Superior temporal gyrus (tissue), 1 donor: ENCODE results near the gene GAREM2.

ENCODE experiments used
- DNase-seq: peaks from one replicate; pipeline ENCODE4 v3.0.0-alpha.2; 2016; ENCODE audit errors: extremely low spot score

The GAREM2 gene

DNA sequence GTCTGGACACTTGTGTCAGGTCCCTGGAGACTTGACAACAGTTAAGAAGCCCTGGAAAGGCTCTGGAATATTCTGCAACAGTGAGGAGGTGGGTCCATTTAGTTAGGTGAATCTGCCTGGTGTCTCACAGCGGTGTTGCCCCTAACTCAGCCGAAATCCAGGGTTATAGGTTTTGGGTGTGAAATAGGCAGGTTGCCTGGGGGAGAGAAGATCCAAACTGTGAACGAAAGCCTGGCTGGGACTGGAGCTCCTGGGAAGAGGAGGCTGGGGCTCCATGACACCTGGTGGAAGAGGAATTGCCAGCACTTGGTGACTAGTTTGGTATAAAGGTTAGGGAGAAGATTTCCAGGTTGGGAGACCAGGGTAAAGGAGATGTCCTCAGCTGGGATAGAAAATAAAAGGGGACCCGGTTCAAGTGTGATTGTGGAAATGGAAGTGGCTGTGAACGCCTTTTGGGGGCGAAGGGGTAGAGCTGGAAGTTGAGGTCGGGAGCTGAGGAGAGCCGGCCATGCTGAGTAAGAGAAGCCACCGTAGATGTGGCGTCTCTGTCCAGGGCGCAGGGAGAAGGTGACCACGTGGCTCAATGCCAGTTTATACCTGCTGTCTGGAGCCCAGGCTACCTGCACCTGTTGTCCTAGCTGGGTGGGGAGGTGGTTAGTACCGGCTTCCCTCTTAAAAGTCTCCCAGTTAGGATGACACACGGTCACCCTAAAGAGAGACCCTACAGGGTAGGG is 3.0 kb upstream of the GAREM2 start:
- no peak for DNase-seq

DNA sequence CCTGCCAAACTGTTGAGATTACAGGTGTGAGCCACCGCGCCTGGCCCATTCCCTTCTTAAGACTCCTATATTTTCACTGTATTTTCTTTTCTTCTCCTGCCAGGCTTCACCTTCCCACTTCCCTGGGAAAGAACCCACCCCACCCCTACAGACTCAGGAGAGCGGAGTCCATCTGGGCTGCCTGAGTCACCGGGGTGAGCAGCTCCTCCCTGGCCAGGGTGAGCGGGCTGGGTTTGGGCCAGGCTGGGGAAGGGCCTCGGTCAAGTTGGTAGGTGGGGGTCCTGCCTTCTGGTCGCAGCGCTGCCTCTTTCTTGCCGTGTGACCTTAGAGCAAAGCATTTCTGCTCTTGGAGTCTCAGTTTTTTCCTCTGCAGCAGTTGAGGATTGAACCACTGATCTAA is 2.1 kb upstream of the GAREM2 start:
- no peak for DNase-seq

DNA sequence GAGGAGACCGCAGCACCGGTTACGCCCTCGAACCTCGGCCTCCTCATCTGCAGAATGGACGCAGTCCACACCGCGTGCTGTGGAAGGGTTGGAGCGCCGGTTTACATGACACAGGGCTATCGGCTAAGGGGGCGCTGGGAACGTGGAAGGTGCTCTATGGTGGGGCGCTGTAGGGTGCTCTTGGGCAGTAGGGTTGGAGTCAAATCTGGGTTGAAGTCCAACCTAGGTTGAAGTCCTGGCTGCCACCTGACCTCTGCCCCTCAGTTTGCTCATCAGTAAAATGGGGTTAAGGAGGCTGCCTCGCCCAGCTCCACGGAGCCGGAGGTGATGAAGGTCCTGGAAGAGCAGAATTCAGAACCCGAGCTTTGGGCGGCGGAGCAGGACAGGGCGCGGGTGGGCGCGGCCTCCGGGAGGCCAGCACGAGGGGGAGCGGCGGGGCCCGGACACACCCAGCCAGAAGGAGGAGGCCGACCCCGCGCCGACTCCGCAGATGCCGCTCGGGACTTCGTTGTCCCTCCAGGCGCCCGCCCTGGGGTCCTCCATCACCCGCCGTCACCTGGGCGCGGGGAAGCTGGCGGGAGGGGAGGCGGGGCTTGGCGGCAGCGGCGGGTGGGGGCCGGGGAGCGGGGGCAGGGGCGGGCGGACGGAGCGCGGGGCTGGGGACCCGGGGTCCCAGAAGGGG is 558 bp upstream of the GAREM2 start:
- DNase-seq: no peak

DNA sequence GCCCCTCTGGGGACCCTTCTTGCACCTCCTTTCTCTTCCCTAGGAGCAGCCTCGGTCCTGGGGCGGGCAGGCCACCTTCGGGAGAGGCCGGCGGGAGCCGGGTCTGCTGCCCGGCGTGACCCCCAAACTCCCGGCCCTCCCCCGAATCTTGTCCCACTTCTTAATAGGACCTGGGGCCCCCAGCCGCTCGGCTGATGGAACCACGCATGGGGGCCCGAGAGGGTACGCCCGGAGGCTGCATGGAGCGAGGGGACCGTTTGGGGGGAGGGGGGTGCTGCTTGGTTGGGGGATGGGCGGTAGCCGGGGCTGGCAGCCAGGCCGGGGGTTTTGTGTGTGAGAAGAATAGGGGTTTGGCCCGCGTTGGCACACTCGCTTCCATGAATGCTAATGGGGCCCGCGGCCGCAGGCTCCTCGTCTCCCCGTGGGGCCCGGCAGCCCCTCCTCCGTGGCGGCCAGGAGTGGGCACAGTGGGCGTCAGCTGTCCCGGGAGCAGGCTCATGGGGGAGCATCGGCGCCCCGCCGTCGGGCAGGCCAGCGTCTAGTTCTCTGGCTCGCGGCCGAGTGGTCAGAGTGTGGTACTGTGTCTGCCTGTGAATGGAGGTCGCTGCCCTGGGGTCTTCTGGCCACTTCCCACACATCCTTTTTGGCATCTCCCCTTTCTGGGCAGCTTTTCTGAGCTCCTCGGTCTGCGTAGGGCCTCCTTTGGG is 1.0 kb downstream of the GAREM2 start:
- no peak for DNase-seq

DNA sequence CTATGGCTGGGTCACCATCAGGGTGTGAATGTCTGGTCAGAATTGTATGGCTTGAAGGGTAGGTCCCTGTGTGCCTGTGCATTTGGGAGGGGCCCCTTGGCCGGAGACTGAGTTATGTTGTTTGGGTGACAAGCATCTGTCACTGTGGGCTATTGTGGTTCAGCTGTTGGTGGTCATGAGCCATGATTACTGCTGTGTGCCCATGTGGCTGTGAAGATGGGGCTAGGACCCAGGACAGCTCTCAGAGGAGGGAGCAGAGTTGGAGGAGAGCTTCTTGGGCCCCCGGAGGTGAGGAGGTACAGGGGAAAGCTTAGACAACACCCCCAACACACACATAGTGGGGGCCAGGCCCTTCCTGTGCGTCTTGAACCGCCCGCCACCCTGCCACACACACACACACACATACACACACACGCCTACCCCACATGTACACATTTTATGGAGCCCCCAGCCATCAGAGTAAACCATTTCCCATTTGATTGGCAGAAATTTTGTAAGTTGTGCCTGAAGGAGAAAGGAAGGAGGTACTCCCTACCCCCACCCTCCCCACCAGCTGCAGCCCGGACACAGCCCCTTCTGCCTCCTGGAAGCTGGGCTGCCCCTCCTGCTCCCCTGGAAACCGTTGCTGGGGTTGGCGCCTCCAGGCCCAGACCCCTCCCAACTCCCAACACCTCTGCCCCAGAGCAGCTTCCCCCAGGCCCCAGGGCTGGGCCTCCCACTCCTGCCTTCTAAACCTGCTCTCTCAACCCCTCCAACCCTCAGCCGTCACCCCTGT is 2.0 kb downstream of the GAREM2 start:
- no peak for DNase-seq

DNA sequence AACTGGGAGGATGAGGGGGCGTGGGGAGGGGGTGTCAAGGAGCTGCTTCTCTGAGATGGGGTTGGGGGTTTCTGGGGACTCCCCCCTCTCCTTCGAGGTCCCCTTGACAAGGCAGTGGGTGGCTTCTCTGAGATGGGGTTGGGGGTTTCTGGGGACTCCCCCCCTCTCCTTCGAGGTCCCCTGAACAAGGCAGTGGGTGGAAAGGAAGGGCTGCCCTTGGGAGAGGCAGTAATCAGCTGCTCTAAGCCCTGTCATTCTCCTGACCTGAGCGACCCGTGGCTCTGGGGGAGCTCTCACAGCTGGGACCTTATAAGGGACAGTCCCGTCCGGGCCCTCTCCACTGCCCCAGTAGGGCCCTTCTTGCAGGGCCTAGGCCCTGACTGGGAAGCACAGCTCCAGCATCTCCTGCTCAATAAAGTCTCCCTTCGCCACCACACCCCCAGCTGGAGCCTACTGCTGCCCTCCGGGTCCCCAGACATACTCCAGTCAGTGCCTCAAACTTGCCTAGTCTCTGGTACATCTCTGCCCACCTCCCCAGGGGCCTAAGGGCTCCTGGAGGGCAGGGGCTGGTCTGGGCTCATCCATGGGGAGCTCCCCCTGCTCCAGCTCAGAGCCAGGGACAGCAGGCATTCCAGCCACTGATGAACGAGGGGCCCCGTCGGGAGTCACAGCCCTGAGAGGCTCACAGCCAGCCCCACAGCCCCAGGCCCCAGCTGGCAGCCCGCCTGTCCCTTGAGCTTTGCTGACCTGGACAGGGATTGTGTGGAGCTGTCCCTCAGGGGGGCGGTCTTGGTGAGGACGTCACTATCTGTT is 2.8 kb downstream of the GAREM2 start:
- DNase-seq: no peak

DNA sequence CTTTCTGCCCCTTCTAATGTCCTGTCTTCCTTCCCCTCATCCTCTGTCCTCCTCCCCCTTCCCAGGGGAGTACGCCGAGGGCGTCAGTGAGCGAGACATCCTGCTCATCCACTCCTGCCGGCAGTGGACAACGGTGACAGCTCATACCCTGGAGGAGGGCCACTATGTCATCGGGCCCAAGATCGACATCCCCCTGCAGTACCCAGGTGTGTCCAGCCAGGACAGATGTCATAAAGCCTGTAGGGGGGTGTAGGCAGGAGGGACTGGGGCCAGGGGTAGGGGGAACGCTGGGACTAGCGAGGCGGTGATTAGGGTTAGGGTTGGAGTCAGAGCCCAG is 3.4 kb downstream of the GAREM2 start:
- no peak for DNase-seq

DNA sequence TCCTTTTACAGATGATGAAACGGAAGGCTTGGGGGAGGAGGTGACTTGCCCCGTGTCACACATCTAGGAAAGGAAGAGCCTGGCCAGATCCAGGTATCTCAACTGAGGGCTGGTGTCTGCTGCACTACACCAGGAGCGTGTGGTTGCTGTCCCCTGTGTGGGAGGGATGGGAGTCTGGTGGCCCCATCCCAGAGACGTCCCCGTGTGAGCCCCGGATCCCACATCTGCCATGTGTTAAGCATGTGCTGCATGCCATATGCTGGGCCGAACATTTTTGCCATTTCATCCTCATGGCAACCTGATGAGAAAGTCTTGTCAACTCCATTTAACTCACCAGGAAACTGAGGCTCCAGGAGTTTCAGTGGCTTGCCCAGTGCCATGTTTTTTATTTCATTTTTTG is 4.2 kb downstream of the GAREM2 start:
- DNase-seq: no peak

DNA sequence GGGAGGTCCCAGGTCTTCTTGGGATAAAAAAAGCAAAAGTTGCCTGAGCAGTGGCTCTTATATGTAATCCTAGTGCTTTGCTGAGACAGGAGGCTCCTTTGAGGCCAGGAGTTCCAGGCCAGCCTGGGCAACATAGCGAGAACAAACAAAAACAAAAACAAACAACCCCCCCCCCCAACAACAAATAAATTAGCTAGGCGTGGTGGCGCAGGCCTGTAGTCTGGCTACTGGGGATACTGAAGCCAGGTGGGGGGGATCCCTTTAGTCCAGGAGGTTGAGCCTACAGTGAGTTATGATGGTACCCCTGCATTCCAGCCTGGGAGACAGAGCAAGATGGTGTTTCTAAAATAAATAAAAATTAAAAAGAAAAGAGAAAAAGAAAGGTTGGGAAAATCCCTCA is 5.4 kb downstream of the GAREM2 start:
- DNase-seq: no peak

DNA sequence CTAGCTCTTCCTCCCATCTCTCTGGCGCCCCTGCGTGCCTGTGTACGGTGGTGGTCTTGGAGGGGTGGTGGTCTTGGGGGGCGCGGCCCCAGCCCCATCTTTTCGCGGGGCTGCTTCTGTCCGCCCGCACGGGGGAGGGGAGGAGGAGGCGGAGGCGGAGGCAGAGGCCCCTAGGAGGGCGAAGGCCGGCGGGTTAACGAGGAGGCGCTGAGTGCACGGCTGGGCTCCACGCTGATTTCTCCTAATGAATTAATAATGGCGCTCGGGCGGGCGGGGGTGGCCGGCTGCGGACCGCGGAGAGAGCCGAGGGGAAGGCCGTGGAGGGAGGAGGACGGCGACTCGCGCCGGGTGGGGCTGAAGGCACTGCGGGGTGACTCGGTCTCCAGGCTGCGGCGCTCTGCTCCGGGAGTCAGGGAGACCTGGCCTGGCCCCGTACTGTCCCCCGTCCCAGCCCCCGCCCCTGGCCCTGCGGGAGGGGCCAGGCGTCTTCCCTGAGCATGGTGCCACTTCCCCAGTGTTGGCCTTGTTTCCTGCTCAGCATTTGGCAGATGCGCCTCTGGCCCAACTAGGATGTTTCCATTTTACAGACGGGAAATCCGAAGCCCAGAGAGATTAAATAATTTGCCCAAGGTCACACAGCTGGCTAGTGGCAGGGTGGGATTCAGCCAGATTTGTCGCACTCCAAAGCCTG is 6.0 kb downstream of the GAREM2 start:
- no peak for DNase-seq

DNA sequence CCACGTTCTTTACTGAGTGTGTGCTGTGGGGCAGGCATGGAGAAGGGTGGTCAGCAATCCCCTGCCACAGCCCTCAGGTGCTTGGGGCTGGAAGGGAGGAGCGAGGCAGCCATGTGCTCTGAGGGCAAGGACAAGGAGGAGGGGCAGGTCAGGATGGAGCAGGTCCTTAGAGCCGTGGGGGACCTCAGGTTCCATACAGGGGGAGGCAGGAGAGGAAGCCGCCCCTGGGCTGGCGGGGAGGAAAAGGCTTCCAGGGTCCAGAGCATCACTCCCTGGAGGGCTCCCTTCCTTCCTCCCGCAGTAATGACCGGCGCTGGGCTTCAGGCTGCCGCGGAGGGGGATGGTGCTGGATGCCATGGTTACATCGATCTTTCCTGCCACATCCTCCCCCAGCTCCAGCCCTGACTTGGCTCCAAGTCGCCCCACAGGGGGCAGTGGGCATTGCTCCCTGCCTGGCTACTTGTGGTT is 6.6 kb downstream of the GAREM2 start:
- DNase-seq: no peak

DNA sequence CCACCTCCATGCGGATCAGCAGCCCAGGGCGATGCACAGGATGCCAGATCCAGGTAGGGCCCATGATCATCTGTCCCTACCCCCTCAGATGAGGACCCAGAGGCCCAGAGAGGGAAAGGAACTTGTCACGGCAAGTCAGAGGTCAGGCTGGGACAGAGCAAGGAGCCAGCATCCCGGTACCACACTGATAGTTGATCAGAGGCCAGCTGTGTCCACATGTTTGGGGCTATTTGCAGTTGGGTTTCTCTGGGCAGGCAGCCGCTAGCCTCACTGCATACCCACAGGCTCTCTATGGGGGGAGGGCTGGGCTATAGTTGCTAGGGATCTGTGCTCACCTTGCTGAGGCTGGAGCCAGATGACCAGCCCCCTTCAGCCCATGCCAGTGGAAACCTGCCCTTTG is 9.6 kb downstream of the GAREM2 start:
- no peak for DNase-seq

DNA sequence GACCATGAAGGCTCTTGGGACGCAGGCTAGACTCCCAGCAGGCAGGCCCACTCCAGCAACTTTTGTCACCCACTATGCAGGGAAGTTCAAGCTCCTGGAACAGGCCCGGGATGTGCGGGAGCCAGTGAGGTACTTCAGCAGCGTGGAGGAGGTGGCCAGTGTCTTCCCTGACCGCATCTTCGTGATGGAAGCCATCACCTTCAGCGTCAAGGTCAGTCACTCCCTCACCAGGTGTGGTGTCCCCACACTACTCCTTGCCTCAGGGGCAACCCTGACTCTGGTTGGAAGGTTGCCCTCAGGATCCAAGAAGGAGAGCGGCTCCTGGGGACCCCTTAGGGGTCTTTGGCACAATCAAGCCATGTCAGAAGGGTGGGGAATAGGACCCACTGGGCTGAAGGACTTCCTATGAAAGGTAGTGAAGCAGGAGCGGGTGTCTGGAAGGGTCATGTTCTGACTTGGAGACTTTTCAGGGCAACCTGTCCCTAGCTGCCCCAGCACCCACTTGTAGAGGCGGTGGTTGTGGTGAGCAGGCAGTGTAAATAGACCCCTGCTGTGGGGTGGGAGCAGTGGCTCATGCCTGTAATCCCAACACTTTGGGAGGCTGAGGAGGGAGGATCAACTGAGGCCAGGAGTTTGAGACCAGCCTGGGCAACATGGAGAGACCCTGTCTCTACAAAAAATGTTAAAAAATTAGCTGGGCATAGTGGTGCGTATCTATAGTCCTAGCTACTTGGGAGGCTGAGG is 10.2 kb downstream of the GAREM2 start:
- no peak for DNase-seq

DNA sequence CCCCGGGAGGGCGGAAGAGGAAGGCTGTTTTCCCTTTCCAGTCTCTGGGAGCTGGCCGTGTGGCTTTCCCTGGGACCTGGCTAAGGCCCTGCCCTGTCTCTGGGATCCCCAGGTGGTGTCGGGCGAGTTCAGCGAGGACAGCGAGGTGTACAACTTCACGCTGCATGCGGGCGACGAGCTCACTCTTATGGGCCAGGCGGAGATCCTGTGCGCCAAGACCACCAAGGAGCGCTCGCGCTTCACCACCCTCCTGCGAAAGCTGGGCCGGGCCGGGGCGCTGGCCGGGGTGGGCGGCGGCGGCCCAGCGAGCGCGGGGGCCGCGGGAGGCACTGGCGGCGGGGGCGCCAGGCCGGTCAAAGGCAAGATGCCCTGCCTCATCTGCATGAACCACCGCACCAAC is 11.2 kb downstream of the GAREM2 start:
- DNase-seq: no peak

DNA sequence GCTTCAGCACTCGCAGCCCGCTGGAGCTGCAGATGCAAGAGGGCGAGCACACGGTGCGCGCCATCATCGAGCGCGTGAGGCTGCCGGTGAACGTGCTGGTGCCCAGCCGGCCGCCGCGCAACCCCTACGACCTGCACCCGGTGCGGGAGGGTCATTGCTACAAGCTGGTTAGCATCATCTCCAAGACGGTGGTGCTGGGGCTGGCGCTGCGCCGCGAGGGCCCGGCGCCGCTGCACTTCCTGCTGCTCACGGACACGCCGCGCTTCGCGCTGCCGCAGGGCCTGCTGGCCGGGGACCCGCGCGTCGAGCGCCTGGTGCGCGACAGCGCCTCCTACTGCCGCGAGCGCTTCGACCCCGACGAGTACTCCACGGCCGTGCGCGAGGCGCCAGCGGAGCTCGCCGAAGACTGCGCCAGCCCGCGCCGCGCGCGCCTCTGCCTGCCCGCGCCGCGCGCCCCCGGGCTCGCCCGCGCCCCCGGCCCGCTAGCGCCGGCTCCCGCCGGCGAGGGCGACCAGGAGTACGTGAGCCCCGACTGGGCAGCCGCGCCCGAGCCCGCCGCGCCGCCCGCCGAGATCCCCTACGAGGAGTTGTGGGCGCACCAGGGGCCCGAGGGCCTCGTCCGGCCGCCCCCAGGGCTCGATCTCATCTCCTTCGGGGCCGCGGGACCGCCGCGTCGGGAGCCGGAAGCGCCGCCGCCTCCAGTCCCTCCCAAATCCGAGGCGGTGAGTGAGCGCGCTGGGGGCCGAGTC is 11.8 kb downstream of the GAREM2 start:
- DNase-seq: no peak

DNA sequence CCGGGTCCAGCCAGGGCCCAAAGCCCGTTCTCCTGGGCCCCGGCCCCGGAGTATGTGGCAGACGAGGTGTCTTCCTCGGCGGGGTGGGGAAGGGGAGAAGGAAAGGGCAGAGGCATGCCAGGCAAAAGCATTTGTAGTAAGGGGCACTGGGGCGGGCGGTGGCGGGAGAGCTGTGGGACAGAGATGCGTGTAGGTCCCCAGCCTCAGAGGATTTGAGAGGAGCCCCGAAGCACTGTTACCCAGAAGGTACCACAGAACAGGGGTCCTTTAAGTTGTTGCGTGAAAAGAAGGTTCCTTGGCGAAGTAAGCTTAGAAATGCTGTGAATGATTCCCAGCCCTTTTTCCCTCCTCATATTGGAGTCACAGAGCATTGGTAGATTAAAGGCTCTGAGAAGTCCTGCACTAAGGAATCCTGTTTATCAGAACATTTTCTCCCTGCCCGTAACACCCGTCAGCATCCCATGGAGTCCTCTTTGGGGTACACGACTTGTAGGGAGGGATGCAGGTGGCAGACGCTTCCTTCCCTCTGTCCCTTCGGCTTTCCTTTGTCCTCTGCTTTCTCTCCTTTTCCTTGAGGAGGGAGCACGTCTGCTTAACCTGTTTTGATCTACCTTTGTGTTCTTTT is 12.5 kb downstream of the GAREM2 start:
- DNase-seq: no peak

DNA sequence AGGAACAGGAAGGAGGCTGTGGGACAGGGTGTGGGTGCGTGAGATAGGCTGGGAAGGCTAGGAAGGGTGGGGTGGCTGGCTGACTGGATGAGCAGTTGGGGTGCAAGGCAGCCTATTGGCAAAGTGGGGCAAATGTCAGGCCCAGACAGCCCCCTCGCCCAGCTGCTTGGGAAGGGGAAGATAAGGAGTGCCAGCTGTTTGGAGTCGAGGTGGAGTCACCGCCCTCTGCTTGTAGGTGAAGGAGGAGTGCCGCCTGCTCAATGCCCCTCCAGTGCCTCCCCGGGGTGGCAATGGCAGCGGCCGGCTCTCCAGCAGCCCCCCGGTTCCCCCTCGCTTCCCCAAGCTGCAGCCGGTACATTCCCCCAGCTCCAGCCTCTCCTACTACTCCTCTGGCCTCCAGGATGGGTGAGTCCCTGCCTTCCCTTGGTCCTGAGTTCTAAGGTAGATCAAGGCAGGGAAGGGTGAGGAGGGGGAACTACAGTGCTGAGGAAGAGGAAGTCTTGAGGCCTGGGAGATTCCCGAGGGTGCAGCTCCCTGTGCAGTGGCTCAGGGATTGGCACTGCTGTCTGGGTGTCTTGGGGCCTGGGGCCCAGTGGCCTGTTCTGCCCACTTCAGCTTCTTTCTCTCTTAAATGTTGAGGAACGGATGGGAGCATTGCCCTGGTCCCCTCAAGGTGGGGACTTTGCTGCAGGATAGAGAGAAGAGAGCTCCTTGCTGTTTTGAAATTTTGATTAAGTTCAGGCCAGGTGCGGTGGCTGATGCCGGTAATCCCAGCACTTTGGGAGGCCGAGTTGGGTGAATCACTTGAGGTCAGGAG is 13.3 kb downstream of the GAREM2 start:
- no peak for DNase-seq

DNA sequence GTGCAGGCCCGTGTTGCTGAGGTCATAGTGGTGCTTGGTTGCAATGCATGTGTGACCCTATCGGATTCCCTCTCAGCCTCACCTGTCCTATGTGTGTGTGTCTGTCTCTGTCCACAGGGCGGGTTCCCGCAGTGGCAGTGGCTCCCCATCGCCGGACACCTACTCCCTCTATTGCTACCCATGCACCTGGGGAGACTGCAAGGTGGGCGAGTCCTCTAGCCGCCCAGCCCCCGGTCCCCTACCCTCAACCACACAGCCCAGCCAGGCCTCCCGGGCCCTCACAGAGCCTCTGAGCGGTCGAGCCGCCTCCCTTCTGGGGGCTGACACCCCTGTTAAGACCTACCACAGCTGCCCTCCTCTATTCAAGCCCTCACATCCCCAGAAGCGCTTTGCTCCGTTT is 14.2 kb downstream of the GAREM2 start:
- DNase-seq: no peak
